ENCODE data around the gene RDH16.

- no peak for TF ChIP-seq PBX3 (IDR thresholded peaks at IDR 0.05)
- TF ChIP-seq CEBPB (IDR thresholded peaks at IDR 0.05): no peak
- TF ChIP-seq CTCF (IDR thresholded peaks at IDR 0.05): no peak
- no peak for TF ChIP-seq EP300 (IDR thresholded peaks at IDR 0.05)
- no peak for TF ChIP-seq POLR2A (IDR thresholded peaks at IDR 0.05; ENCODE audit: low read length)
- TF ChIP-seq CBX2 (IDR thresholded peaks at IDR 0.05; ENCODE audit: borderline replicate concordance, low read depth): no peak
- TF ChIP-seq USF2 (IDR thresholded peaks at IDR 0.05): no peak
- no peak for TF ChIP-seq BHLHE40 (IDR thresholded peaks at IDR 0.05; ENCODE audit: low read depth, low read length)
- no peak for TF ChIP-seq REST (IDR thresholded peaks at IDR 0.05)
- TF ChIP-seq RFX5 (IDR thresholded peaks at IDR 0.05): no peak
- TF ChIP-seq PHF8 (IDR thresholded peaks at IDR 0.05; ENCODE audit: borderline replicate concordance, low read depth): no peak
- TF ChIP-seq NFE2L2 (conservative IDR thresholded peaks at IDR 0.05; ENCODE audit: low read length): no peak
- TF ChIP-seq MYC (IDR thresholded peaks at IDR 0.05; ENCODE audit: borderline replicate concordance, low read length): no peak
Observed at GRCh38 chr12:56993346-56993745, 35.9 kb upstream of the RDH16 start.

Data from A549 (cell line).